Mesenchymal stem cell (in vitro differentiated cells and primary cell): Measurements from ENCODE around the gene NPHP4.

Source experiments
- DNase-seq: peaks from one replicate; pipeline ENCODE4 v3.0.0-alpha.2; 2013
- H2AFZ ChIP-seq: one replicate; pipeline ENCODE4 v1.6.1; 2013; ENCODE audit warnings: low read depth, mild to moderate bottlenecking, control low read depth, inconsistent platforms, low read length, moderate library complexity
- H2AK5ac ChIP-seq: 2 replicates; pipeline ENCODE4 v1.6.1; 2013; ENCODE audit warnings: low read length, moderate library complexity, mild to moderate bottlenecking, inconsistent platforms; ENCODE audit not compliant: severe bottlenecking
- H2BK120ac ChIP-seq: one replicate; pipeline ENCODE4 v1.6.1; 2013; ENCODE audit warnings: low read depth, mild to moderate bottlenecking, inconsistent platforms, low read length, moderate library complexity
- H2BK12ac ChIP-seq, 2 experiments: one replicate each; pipeline ENCODE4 v1.6.1; 2013; ENCODE audit warnings: inconsistent platforms in 2 of 2, low read length in 2 of 2, mild to moderate bottlenecking in 2 of 2, moderate library complexity in 2 of 2, control low read depth in 1 of 2
- H2BK15ac ChIP-seq: one replicate; pipeline ENCODE4 v1.6.1; 2013; ENCODE audit warnings: mild to moderate bottlenecking, low read depth, inconsistent platforms; ENCODE audit not compliant: poor library complexity, severe bottlenecking
- H2BK5ac ChIP-seq: 2 replicates; pipeline ENCODE4 v1.6.1; 2013; ENCODE audit warnings: low read depth, mild to moderate bottlenecking, low read length, control low read depth, inconsistent platforms; ENCODE audit not compliant: poor library complexity, severe bottlenecking
- H3K14ac ChIP-seq, 2 experiments: one replicate each; pipeline ENCODE4 v1.6.1; 2013; ENCODE audit warnings: inconsistent platforms in 2 of 2, low read length in 2 of 2, control low read depth in 1 of 2, mild to moderate bottlenecking in 1 of 2, moderate library complexity in 1 of 2
- H3K18ac ChIP-seq, 2 experiments: one replicate each; pipeline ENCODE4 v1.6.1; 2013; ENCODE audit warnings: inconsistent platforms in 2 of 2, low read length in 2 of 2, control low read depth in 1 of 2, low read depth in 1 of 2, mild to moderate bottlenecking in 1 of 2
- H3K23ac ChIP-seq, 2 experiments: one replicate each; pipeline ENCODE4 v1.6.1; 2013; ENCODE audit warnings: inconsistent platforms in 2 of 2, low read length in 2 of 2, mild to moderate bottlenecking in 2 of 2, moderate library complexity in 2 of 2, control low read depth in 1 of 2
- H3K27ac ChIP-seq: 2 replicates; pipeline ENCODE4 v1.5.1; 2013; ENCODE audit warnings: mild to moderate bottlenecking, moderate library complexity, low read length, control low read depth, inconsistent platforms; ENCODE audit not compliant: poor library complexity, severe bottlenecking
- H3K27me3 ChIP-seq, 2 experiments: 2 replicates each; pipeline versions ENCODE4 v1.6.1 to v1.7.0; 2013; ENCODE audit warnings: low read length in 2 of 2, mild to moderate bottlenecking in 2 of 2, moderate library complexity in 2 of 2, control low read depth in 1 of 2, inconsistent platforms in 1 of 2; ENCODE audit not compliant: control insufficient read depth in 1 of 2, insufficient read depth in 1 of 2
- H3K36me3 ChIP-seq, 2 experiments: 2 replicates each; pipeline versions ENCODE4 v1.6.1 to v1.7.0; 2013; ENCODE audit warnings: low read length in 2 of 2, control low read depth in 1 of 2, inconsistent platforms in 1 of 2, low read depth in 1 of 2, mild to moderate bottlenecking in 1 of 2; ENCODE audit not compliant: insufficient read depth in 2 of 2, control insufficient read depth in 1 of 2
- H3K4ac ChIP-seq, 2 experiments: one replicate each; pipeline ENCODE4 v1.6.1; 2013; ENCODE audit warnings: inconsistent platforms in 2 of 2, low read length in 2 of 2, mild to moderate bottlenecking in 2 of 2, moderate library complexity in 2 of 2, control low read depth in 1 of 2, low read depth in 1 of 2
- H3K4me1 ChIP-seq: 2 replicates; pipeline ENCODE4 v1.6.1; 2013; ENCODE audit warnings: low read depth, low read length, control low read depth; ENCODE audit not compliant: control insufficient read depth, insufficient read depth
- H3K4me2 ChIP-seq: 2 replicates; pipeline ENCODE4 v1.6.1; 2013; ENCODE audit warnings: low read length, mild to moderate bottlenecking, inconsistent platforms; ENCODE audit not compliant: poor library complexity, severe bottlenecking
- H3K4me3 ChIP-seq, 2 experiments: 2 replicates each; pipeline versions ENCODE4 v1.5.1 to v1.7.0; 2013; ENCODE audit warnings: low read length in 2 of 2, mild to moderate bottlenecking in 2 of 2, control low read depth in 1 of 2, low read depth in 1 of 2; ENCODE audit not compliant: insufficient read depth in 1 of 2
- H3K79me1 ChIP-seq: replicated peaks from 2 replicates; pipeline ENCODE4 v1.6.1; 2013; ENCODE audit warnings: mild to moderate bottlenecking, control low read depth, low read length, inconsistent platforms; ENCODE audit not compliant: poor library complexity, severe bottlenecking
- H3K9ac ChIP-seq: 2 replicates; pipeline ENCODE4 v1.7.0; 2013; ENCODE audit warnings: mild to moderate bottlenecking, low read length, moderate library complexity
- H3K9me3 ChIP-seq: 2 replicates; pipeline ENCODE4 v1.7.0; 2013; ENCODE audit warnings: mild to moderate bottlenecking, low read length; ENCODE audit not compliant: control insufficient read depth
- H4K8ac ChIP-seq: one replicate; pipeline ENCODE4 v1.6.1; 2013; ENCODE audit warnings: inconsistent platforms, mild to moderate bottlenecking, low read length, moderate library complexity
- H4K91ac ChIP-seq: one replicate; pipeline ENCODE4 v1.6.1; 2013; ENCODE audit warnings: mild to moderate bottlenecking, low read length, inconsistent platforms
- WGBS: methylation state at CpG from one replicate; pipeline ENCODE4 v1.1.7; 2013; ENCODE audit warnings: mixed read lengths; 5-methylcytosine and 5-hydroxymethylcytosine counted together

Gene NPHP4

GRCh38 chr1:5907386-5907785, 84.8 kb downstream of the NPHP4 start:
- Histone ChIP-seq H2AK5ac (no peak overlapping the region), H3K27ac (no peak overlapping the region), H3K9ac (no peak overlapping the region), H3K4ac (no peak overlapping the region), H3K9me3 (no peaks in the 10 kb centered on the region), H2BK15ac (no peak overlapping the region), H3K4me3 (no peak overlapping the region), H4K91ac (no peak overlapping the region), H3K4me1 (no peaks in the 10 kb centered on the region), H2BK12ac (no peak overlapping the region), H3K23ac (no peak overlapping the region), H2BK5ac (no peak overlapping the region), H4K8ac (no peak overlapping the region), H2AFZ (no peak overlapping the region), H3K14ac (no peak overlapping the region), H3K79me1 (no peaks in the 10 kb centered on the region), H3K36me3 (peaks cover 31 to 33% of the 10 kb centered on the region in 2 experiments), H2BK120ac (no peak overlapping the region), H3K4me2 (no peak overlapping the region), H3K18ac (no peak overlapping the region), H3K27me3 (no peaks in the 10 kb centered on the region)
- WGBS = 97% methylated on average over 7 of the region's 11 CpGs
- no peak for DNase-seq

DNA sequence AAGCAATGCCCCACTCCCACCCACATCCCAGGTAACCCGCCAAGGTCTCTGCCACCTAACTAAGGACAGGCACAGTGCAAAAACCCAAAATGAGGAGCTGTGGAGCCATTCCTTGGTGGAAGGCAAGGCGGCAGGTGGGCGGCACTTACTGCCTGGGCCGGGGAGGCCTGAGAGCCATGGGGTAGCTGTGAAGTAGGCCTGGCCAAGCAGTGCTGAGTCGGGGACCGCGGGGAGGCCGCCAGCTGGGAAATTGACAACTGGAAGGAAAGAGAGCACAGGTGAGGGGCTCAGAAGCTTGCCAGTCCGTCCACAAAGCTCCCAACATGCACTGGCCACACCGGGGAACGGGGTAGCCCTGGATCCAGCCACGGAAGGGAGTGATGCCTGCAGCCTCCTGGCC, 85.3 kb downstream of the NPHP4 start:
- Histone ChIP-seq H3K9ac (no peak overlapping the region), H4K8ac (no peak overlapping the region), H3K4me1 (no peaks in the 10 kb centered on the region), H2BK15ac (no peak overlapping the region), H3K36me3 (peaks cover 33 to 34% of the 10 kb centered on the region in 2 experiments), H4K91ac (no peak overlapping the region), H2AK5ac (no peak overlapping the region), H3K4me3 (no peak overlapping the region), H3K4me2 (no peak overlapping the region), H2AFZ (no peak overlapping the region), H3K9me3 (no peaks in the 10 kb centered on the region), H3K18ac (no peak overlapping the region), H2BK12ac (no peak overlapping the region), H3K14ac (no peak overlapping the region), H3K27ac (no peak overlapping the region), H3K23ac (no peak overlapping the region), H2BK120ac (no peak overlapping the region), H3K27me3 (no peaks in the 10 kb centered on the region), H3K4ac (no peak overlapping the region), H3K79me1 (no peaks in the 10 kb centered on the region), H2BK5ac (no peak overlapping the region)
- DNase-seq = no peak
- WGBS = 92% methylated on average over 11 of the region's 12 CpGs

DNA sequence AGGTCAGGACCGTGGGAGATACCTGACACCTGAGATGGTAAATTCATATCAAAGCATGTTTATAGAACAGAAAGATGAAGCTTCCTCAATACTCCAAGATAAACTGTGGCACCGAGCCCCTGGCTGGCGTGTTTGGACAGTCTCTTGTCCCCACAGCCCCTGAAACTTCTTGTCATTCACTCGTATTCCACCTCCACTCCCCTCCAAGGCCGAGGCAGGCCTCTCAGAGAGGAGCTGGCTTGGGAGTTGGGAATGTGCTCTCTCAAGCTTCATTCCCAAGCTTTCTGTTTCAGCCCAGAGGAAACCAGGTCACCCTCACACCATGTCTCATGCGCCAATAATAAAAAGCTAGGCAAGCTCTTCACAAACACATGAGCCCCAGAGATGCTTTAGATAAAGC, 86.1 kb downstream of the NPHP4 start:
- no peak overlapping the region for H2BK15ac ChIP-seq
- no peak overlapping the region for H2BK5ac ChIP-seq
- no peak overlapping the region for H3K18ac ChIP-seq
- no peak overlapping the region for H2BK120ac ChIP-seq
- no peaks in the 10 kb centered on the region for H3K27me3 ChIP-seq
- H3K4me1 ChIP-seq = no peaks in the 10 kb centered on the region
- H3K4ac ChIP-seq = no peak overlapping the region
- H3K79me1 ChIP-seq = no peaks in the 10 kb centered on the region
- H3K36me3 ChIP-seq = peaks cover 33 to 34% of the 10 kb centered on the region in 2 experiments
- H2AFZ ChIP-seq = no peak overlapping the region
- H3K9ac ChIP-seq = no peak overlapping the region
- WGBS = 88% methylated on average over 4 of the region's 6 CpGs
- H3K14ac ChIP-seq = no peak overlapping the region
- H3K27ac ChIP-seq = no peak overlapping the region
- DNase-seq = no peak
- no peak overlapping the region for H3K23ac ChIP-seq
- H3K9me3 ChIP-seq = no peaks in the 10 kb centered on the region
- H3K4me3 ChIP-seq = no peak overlapping the region
- no peak overlapping the region for H3K4me2 ChIP-seq
- H2BK12ac ChIP-seq = no peak overlapping the region
- H2AK5ac ChIP-seq = no peak overlapping the region
- no peak overlapping the region for H4K91ac ChIP-seq
- no peak overlapping the region for H4K8ac ChIP-seq

- no peaks in the 10 kb centered on the region for H3K4me1 ChIP-seq
- H3K9me3 ChIP-seq = no peaks in the 10 kb centered on the region
- DNase-seq = no peak
- H3K9ac ChIP-seq = no peak overlapping the region
- no peak overlapping the region for H2BK120ac ChIP-seq
- peaks cover 29 to 33% of the 10 kb centered on the region in 2 experiments for H3K36me3 ChIP-seq
- no peak overlapping the region for H3K27ac ChIP-seq
- H2AK5ac ChIP-seq = no peak overlapping the region
- H3K4ac ChIP-seq = no peak overlapping the region
- H2AFZ ChIP-seq = no peak overlapping the region
- no peak overlapping the region for H3K14ac ChIP-seq
- no peak overlapping the region for H3K4me3 ChIP-seq
- H3K23ac ChIP-seq = no peak overlapping the region
- no peak overlapping the region for H3K18ac ChIP-seq
- no peak overlapping the region for H2BK15ac ChIP-seq
- H4K8ac ChIP-seq = no peak overlapping the region
- 97% methylated on average over 11 of the region's 12 CpGs for WGBS
- H2BK5ac ChIP-seq = no peak overlapping the region
- H3K4me2 ChIP-seq = no peak overlapping the region
- no peak overlapping the region for H2BK12ac ChIP-seq
- no peak overlapping the region for H4K91ac ChIP-seq
- H3K27me3 ChIP-seq = no peaks in the 10 kb centered on the region
- no peaks in the 10 kb centered on the region for H3K79me1 ChIP-seq
Observed at GRCh38 chr1:5905436-5905835, 86.8 kb downstream of the NPHP4 start.
